ENCODE results near the gene CHD6.

The CHD6 gene

GRCh38 chr20:41398408-41398807 lies 219.8 kb downstream of the CHD6 start:
- no peak for DNase-seq
- in situ Hi-C loops (cut with HindIII; ENCODE audit: low pct_ligation_motif_present, low sequenced_read_pairs), result no loop called here
- H3K4me3 ChIP-seq (ENCODE audit: low read depth, low read length), result no peak overlapping the region
- H3K27me3 ChIP-seq (replicated peaks), result no peaks in the 10 kb centered on the region
- H3K36me3 ChIP-seq (replicated peaks), result no peaks in the 10 kb centered on the region
- TF ChIP-seq CTCF (IDR thresholded peaks at IDR 0.05; ENCODE audit: low read depth, low read length, missing control alignments), result no peak
- H3K27ac ChIP-seq, result no peak overlapping the region

- H3K4me3 ChIP-seq (ENCODE audit: low read depth, low read length), result no peak overlapping the region
- in situ Hi-C loops (cut with HindIII; ENCODE audit: low pct_ligation_motif_present, low sequenced_read_pairs), result no loop called here
- H3K27ac ChIP-seq, result no peak overlapping the region
- DNase-seq, result no peak
- no peaks in the 10 kb centered on the region for H3K27me3 ChIP-seq (replicated peaks)
- H3K36me3 ChIP-seq (replicated peaks), result no peaks in the 10 kb centered on the region
- no peak for TF ChIP-seq CTCF (IDR thresholded peaks at IDR 0.05; ENCODE audit: low read depth, low read length, missing control alignments)
Measured at GRCh38 chr20:41395667-41396664, 222.2 kb downstream of the CHD6 start.

DNA sequence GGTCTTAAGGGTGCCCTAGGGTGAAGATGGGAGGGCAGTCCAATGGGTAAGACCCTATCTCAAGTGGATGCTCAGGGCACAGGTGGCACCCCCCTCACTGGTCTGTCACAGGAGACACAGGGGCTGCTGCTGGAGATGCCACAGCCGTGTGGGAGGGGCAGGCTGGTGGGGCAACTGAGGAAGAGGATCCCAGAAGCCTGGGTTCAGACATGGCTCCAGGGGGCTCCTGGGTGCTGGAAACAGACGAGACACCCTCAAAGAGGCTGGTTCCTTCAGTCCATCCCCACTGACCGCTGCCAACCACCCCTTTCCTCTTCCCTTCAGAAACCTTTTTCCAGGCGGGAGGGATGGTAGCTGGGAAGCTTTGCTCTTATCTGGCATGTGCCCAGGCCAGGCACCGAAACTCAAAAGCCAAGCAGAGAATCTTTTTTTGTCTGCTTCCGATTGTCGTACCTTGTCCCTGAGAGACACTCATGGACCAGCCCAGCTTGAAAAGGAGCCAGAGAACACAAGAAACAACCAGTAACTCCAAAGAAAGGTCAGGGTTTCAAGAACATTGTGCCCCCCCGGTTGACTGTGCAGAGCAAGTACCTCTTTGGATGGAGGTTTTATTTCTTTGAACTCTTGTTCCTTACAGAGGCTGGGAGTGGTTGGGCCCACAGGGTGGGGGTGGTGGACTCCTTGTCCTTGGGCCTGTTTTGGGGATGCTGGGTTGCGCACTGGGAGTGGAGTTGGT lies 223.1 kb downstream of the CHD6 start:
- no peaks in the 10 kb centered on the region for H3K27me3 ChIP-seq (replicated peaks)
- H3K36me3 ChIP-seq (replicated peaks), result no peaks in the 10 kb centered on the region
- TF ChIP-seq CTCF (IDR thresholded peaks at IDR 0.05; ENCODE audit: low read depth, low read length, missing control alignments), result no peak
- in situ Hi-C loops (cut with HindIII; ENCODE audit: low pct_ligation_motif_present, low sequenced_read_pairs), result no loop called here
- no peak for DNase-seq
- no peak overlapping the region for H3K27ac ChIP-seq
- no peak overlapping the region for H3K4me3 ChIP-seq (ENCODE audit: low read depth, low read length)

GRCh38 chr20:41394081-41394480 lies 224.1 kb downstream of the CHD6 start:
- TF ChIP-seq CTCF (IDR thresholded peaks at IDR 0.05; ENCODE audit: low read depth, low read length, missing control alignments), result no peak
- H3K27ac ChIP-seq, result no peak overlapping the region
- in situ Hi-C loops (cut with HindIII; ENCODE audit: low pct_ligation_motif_present, low sequenced_read_pairs), result no loop called here
- H3K27me3 ChIP-seq (replicated peaks), result no peaks in the 10 kb centered on the region
- DNase-seq, result no peak
- H3K4me3 ChIP-seq (ENCODE audit: low read depth, low read length), result no peak overlapping the region
- no peaks in the 10 kb centered on the region for H3K36me3 ChIP-seq (replicated peaks)

DNA sequence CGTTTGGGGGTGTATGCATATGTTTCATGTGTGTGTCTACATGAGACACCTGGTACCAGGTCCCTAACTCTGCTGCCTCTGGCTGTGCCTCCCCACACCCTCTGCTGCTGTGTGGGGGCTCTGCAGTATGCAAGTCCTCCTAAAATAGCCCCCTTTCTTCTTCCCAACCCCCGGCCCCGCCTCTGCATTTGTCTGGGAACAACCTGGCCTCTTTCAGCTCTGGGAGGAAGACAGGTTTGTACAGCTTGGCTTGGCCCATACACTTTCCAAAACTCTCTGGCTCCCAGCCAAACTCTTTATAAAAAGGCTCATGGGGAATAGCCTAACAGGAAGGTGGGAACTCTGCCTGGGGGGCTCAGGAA lies 224.5 kb downstream of the CHD6 start:
- DNase-seq, result no peak
- no peak for TF ChIP-seq CTCF (IDR thresholded peaks at IDR 0.05; ENCODE audit: low read depth, low read length, missing control alignments)
- Histone ChIP-seq H3K36me3 (replicated peaks) (no peaks in the 10 kb centered on the region), H3K27ac (no peak overlapping the region), H3K27me3 (replicated peaks) (no peaks in the 10 kb centered on the region), H3K4me3 (ENCODE audit: low read depth, low read length) (no peak overlapping the region)
- in situ Hi-C loops (cut with HindIII; ENCODE audit: low pct_ligation_motif_present, low sequenced_read_pairs), result no loop called here
